ENCODE results near the gene DIDO1. TPM values are rescaled to one million over a fixed set of nuclear protein-coding genes. Genes with fewer than 3 reads are reported as not detected.
A peak's percentile ranks its signal among the peaks of the same experiment; 100 is the strongest.

The DIDO1 gene
- total RNA-seq, 1 donor from 2014 or later, result 33.2 TPM

DNA sequence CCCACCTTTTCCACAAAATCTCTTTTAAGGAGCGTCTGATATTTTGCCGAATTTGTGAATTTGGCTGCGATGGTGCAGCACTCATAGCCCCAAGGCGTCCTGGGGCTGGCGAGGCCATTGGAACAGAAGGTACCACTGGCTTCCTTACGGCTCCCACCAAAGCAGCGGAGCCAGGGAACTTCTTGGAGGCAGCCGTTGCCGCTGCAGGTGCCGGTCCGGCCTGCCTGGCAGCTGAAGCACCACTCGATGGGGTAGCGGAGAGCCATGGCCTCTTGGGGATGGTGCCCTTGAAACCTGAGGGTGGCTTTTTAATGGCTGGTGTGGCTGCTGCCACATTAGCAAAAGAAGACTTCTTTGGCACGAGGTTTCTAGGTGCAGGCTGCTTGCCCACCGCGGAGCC lies 29.8 kb downstream of the DIDO1 start:
- DNase-seq (ENCODE audit: low read depth, low spot score), result no peak

DNA sequence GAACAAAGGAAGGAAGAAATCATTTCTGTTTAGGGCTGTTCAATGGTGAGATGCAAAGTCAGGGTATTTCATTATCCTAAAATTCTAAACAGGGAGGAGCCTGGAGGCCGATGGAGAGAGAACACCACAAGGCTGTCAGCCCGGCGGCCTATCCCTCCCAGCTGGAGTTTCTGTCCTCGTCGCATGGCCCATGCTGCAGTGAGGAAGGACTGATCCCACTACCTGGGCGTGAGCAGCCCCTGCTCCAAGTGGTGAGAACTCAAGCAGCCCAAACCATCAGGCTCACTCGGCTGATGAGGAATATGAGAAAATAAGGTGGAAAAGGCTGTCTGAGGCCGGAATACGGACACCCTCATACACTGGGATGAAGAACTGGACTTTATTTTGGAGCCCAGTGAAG lies 30.8 kb downstream of the DIDO1 start:
- DNase-seq (ENCODE audit: low read depth, low spot score), result no peak

DNA sequence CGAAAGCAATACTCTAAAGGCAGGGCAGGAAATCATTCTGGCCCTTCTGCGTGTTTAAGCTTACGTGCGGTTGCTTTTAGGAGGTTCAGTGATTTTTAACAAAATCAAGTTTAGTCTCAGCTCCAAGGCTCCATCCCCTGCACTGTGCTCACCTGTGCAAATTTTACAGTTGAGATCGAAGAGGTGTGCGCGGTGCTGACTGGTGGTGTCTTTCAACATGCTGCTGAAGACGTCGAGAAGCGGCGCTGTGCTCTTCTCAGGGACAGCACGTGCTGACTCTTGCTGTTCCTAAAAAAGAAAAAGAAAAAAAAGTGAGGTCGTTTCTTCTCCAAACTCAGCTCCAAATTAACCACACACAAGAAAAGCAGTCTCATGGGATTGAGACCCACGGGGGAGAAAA lies 32.0 kb downstream of the DIDO1 start:
- no peak for DNase-seq (ENCODE audit: low read depth, low spot score)

- no peak for DNase-seq (ENCODE audit: low read depth, low spot score)
Observed at GRCh38 chr20:62893700-62894099, 32.6 kb downstream of the DIDO1 start.

DNA sequence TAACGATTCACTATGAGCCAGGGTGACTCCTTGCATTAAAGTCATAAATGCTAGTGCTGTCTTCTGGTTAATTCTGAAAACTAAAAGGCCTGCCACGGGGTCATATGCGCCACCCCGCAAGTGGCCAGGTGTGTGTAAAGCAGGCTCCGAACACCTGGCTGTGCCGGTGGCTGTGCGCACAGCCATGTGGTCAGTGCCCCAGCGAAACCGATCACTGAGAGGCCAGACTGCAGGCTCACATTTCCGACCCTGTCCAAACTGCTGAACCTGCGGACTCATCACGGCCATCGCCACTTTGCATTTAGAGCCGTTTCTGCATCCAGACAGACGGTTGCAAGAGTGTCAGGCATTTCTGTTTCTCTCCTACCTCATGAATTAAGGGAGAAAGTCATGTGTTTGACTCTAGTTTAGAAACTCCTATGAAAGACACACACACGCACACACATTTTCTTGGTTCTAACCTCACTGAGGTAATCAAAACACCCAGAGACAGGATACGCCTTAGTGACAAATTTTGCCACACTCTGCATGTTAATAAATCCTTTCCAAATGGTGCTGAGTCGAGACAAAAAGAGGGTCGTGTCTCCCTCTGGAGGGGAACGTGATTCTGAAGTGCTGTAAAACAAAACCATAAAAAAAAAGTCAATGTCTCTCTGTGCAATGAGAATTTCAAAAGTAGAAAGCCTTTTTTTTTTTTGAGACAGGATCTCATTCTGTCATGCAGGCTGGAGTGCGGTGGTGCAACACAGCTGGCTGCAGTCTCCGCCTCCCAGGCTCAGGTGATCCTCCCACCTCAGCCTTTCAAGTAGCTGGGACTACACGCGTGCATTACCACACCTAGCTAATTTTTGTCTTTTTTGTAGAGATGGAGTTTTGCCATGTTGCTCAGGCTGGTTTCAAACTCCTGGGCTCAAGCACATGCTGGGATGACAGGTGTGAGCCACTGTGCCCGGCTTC lies 33.7 kb downstream of the DIDO1 start:
- no peak for DNase-seq (ENCODE audit: low read depth, low spot score)

DNA sequence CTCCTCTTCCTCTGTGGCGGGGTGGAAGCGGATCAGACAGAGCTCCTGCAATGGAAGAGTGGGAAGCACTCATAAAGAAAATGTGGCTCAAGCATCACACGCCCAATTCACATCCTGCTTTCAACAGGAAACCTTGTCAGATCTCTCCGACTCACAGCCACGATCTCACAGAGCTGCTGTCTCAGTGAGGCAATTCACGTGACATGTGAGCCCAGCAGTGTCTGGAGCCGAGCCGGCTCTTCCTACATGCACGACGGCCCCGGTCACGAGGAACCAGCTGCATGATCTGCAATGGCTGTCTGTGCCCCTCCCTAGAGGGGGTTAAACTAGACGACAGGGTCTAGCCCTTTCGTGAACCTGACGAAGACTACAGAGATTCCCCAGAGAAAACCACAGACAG lies 35.2 kb downstream of the DIDO1 start:
- no peak for DNase-seq (ENCODE audit: low read depth, low spot score)

DNA sequence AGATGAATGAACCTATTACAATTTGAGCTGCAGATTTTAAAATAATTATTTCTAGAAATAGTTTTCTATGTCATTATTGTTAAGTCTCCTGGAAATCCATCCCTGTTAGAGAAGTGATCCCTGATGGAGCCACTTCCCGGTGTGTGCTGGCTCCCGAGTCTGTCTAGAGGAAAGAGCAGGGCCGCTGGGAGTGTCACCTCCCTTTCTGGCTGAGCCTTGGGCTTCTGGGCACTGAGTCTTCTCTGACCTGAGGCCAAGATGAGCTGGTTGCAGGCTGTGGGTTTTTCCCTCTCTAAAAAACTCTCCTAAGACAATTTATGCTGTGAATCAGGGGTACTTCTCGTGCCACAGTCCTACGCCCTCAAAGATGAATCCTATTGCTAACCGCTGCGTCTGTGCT lies 35.9 kb downstream of the DIDO1 start:
- DNase-seq (ENCODE audit: low read depth, low spot score), result no peak

GRCh38 chr20:62889871-62890270 lies 36.4 kb downstream of the DIDO1 start:
- DNase-seq (ENCODE audit: low read depth, low spot score), result no peak

GRCh38 chr20:62889411-62889810 lies 36.9 kb downstream of the DIDO1 start:
- DNase-seq (ENCODE audit: low read depth, low spot score), result no peak

DNA sequence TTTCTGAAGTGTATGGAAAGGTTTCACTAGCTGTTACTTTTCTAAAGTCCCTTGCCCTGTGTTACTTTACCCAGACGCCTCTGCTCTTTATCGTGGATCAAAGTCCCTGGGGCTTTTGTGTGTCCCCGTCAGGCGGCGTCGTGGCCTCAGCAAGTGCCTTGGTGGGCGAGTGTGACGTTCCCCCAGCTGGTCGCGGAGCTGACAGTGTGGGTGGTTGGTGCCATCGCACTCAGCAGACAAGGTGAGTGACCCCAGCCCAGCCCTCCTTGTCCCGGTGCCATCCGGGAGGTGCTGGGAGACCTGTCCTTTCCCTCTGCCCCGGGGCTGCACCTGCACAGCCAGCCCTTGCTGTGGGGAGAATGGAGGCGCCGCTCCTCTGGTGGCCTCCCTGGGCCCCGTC lies 37.4 kb downstream of the DIDO1 start:
- DNase-seq (ENCODE audit: low read depth, low spot score), result no peak

DNA sequence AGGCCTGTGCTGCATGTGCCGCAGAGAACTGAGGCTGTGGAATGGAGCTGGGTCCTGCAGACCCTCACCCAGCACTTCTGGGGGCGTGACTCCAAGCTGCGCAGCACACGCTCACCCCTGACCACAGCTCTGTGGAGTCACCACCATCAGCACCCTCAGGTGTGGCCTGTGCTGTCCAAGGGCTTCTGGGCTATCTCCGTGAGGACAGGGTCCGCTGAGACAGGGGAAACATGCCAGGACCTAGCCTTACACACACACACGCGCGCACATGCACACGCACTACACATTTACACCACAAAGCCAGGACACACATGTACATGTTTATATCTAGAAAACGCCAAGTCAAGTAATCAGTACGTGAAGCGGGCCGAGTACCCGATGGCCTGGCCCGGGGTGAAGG lies 37.9 kb downstream of the DIDO1 start:
- no peak for DNase-seq (ENCODE audit: low read depth, low spot score)

DNA sequence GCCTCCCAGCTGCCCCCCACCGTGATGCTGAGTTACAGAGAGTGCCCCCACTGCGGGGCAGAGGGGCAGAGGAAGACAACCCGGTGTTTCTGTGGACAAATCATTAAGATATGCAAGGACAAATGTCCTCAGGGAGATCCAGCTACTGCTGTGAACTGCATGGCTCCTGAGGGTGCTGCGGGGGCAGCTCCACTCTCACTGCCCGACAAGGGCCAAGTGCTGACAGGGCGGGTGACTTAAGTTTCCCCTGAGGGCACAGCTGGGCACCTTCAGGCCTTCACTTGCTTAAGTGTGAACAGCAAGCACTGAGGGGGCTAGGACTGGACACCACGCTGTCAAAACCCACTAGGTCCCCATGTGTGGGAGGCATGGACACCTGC lies 38.5 kb downstream of the DIDO1 start:
- no peak for DNase-seq (ENCODE audit: low read depth, low spot score)

- peak; percentile 45 for DNase-seq (ENCODE audit: low read depth, low spot score)
Observed at GRCh38 chr20:62887152-62887859, 39.0 kb downstream of the DIDO1 start.

- no peak for DNase-seq (ENCODE audit: low read depth, low spot score)
Observed at GRCh38 chr20:62886709-62887058, 39.6 kb downstream of the DIDO1 start.

- no peak for DNase-seq (ENCODE audit: low read depth, low spot score)
Observed at GRCh38 chr20:62885896-62886708, 40.2 kb downstream of the DIDO1 start.

DNA sequence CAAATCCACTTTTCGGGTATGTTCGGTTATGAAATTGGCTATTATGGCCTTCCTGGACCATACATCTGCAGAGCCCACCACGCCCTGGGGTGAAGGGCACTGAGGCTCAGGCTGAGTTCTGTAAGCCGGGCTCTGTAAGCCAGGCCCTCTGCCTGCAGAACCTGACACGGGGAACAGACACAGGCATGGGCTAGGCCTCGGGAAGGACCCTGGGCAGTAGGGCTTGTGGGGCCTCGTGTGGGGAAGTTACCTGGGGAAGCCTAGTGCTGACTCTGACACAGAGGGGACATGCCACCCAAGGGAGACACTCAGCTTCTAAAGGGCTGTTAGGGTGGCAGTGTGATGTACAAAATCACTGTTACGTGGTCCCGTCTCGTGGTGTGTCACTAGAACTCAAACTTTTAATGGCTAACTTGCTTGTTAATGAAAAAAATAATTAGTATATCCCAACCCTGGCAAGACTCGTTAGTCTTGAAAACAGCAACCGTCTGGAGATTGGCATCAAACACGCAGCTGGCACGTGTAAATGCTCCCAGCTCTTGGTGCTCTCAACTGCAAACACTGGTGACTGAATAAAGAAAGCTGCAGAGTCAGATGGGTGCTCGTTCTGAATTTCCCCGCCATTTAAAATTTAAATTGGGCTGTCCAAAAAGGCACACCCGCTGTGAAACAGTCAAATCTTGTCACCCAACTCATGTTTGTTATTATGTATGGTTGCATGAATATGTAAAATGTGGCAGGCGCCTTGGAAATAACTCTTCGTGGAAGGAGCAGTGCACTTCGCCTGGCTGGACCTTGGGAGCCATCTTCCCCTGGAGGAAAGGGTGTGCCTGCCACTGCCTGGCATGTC lies 41.0 kb downstream of the DIDO1 start:
- no peak for DNase-seq (ENCODE audit: low read depth, low spot score)

DNA sequence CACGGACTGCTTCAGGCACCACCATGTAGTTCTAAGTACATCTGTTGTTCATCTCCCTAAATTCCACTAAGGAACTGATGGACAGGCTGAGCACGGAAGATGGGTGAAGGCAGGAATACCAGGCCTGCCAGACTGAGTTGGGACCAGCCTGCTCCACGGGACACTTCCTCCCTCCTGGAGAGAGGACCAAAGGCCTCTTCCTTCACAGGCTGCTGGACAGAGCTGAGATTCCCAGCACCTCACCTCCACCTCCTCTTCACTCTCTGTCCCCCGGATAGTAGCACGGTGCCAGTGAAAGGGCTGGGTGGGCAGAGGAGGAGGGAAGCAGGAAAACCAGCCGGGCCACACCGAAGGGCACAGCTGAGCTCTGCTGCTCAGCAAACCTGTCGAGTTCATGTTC lies 41.7 kb downstream of the DIDO1 start:
- no peak for DNase-seq (ENCODE audit: low read depth, low spot score)

DNA sequence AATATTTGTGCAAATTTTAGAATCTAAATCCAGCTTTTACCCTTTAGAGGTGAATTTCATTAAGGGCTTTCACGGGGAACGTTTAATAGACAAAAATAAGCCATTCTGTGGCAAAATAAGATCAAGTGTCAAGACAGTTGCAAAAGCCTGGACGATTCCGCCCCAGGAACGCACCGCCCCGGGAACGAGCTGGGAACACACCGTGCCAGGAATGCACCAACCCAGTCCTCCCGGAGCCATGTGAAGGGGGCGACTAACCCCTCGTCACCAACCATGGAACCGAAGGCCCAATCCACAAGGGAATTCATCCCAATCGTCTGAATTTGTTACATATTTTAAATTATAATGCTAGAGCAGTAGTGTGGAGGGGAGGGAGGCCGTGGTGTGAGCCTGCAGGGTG lies 43.9 kb downstream of the DIDO1 start:
- no peak for DNase-seq (ENCODE audit: low read depth, low spot score)

DNA sequence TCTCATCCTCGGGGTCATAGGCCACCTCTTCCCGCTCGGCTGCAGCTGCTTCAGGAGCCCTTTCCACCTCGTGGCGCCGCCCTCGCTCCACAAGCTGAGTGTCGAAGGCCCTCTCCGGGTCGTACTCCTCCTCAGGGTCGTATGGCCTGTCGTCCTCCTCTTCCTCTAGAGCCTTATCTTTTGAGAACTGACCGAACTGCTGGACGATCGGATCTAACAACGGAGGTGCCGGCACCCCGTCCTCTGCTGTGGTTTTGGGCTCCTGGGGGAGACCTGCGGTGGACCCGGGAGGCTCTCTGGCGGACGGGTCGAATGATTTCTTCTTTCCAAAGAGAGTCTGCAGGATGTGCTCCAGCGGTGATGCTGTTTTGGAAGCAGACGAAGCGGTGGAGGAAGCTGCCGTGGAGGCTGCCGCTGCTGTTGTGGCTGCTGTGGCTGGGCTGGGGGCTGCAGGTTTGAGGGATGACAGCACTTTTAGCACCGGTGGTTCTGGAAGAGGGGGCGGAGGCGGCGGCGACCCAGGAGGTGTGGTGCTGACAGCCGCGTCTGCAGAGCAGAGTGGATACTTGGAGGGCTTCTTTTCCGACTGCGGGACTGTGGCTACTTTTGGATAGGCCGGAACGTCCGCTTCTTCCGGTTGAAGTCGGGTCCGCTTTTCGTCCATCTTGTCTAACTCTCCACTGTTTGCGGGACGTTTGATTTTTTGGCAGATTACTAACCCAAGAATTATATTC lies 44.5 kb downstream of the DIDO1 start:
- no peak for DNase-seq (ENCODE audit: low read depth, low spot score)

DNA sequence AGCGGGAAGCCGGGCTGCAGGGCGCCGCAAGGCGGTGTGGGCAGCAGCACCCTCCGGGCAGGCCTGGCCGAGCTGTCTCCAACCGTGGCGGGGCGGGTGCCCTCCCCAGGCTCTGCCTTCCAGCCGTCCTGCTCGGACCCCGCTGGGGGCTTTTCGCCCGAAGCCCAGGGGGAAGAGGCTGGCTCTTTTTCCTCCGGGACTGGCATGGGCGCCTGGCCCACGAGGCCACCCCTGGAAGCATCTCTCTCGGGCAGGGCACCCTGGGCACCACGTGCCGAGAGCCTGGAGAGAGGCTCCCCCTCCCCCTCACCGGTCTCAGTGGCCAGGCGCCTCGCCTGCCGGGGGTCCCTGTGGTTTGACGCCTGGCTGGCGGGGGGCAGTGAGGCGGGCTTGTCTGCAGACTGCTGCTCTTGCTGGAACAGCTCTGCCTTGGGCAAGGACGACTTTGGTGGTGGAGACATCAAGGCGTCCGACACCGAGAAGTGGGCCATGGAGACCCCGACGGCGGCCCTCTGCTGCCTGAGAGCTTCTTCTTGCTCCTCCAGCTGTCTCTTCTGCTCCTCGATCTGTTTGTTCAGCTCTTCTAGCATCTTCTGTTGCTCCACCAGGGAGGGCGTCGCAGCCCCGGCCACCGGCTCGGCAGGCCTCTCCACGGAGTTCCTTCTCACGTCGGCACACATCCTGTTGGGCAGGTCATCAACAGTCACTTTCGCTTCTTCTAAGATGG lies 45.2 kb downstream of the DIDO1 start:
- DNase-seq (ENCODE audit: low read depth, low spot score), result no peak

Measured in pulmonary artery endothelial cell (primary cell).